Measurements from ENCODE around the gene ZNF382. TPM values are rescaled to one million over a fixed set of nuclear protein-coding genes. Genes with fewer than 3 reads are reported as not detected.
A peak's percentile ranks its signal among the peaks of the same experiment; 100 is the strongest.
"Not testable (repeated sequence)": the region's sequence is repeated elsewhere in the genome, so short reads cannot be mapped to it uniquely, and the experiment has no call there.

Gene ZNF382
- 7.9 TPM for polyA plus RNA-seq

DNA sequence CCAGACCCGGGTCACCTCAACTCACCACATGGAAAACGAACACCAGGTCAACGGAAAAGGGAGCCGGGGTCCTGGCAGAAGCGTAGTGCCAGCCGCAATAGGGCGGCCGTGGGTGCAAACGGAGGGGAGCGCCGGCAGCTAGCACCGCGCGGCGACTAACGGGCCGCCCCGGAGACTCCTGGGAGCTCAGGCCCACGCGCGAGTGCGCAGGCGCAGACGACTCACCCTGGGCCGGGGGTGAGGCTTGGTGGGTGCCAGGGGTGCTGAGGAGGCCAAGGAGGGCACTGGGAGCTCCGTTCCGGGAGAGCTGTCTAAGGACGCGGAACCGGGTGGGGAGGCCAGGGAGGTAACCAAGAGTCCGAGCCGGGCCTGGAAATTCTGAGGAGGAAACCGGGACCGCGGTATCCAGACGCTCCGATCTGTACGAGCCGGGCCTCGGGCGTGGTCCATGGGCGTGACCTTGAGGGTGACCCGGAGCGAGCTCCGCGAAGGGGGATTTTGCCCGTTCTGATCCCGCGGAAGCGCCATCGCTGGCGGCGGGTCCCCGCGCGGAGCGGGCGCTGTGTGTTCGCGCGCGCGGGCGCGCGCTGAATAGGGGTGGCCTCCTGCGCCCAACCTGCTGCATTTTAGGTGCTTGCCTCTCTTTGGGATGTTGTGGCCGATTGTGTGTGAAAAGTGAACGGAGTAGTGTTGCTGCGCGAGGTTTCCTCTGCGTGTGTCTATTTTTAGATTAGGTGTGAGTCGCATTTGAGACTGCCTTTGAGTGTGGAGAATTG is at the start of gene ZNF382:
Gene ZNF382 (plus strand): TSS at position 213 of the 776 bp plus-strand sequence. CDS start 4,602 bp downstream, outside the sequence.
- Mint-ChIP-seq H3K9me3 (peaks cover 3 to 18% (median 5%) of the 10 kb centered on the region in 3 donors), H3K4me1 (peaks cover 15 to 20% (median 18%) of the 10 kb centered on the region in 3 donors), H3K27me3 (no peaks in the 10 kb centered on the region), H3K4me3 (peak within 1 kb of the TSS; percentile 83 to 98 (median 91)), H3K27ac (peak within 1 kb of the TSS; percentile 94 to 99 (median 96)), H3K36me3 (peaks cover 11% of the 10 kb centered on the region)

DNA sequence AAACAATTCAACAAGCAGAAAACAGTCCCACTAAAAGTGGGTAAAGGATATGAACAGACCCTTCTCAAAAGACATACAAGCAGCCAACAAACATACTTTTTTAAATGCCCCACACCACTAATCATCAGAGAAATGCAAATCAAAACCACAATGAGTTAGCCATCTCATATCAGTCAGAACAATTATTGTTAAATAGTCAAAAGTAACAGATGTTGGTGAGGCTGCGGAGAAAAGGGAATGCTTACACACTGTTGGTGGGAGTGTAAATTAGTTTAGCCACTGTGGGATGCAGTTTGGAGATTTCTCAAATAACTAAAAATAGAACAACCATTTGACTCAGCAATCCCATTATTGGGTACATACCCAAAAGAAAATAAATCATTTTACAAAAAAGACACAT is 40.7 kb upstream of the ZNF382 start:
- Mint-ChIP-seq H3K36me3 (peaks cover 42% of the 10 kb centered on the region), H3K4me3 (peak overlapping the region in 1 of 4 donors; percentile 28), H3K9me3 (peaks cover 13 to 57% (median 39%) of the 10 kb centered on the region in 3 donors), H3K27me3 (no peaks in the 10 kb centered on the region), H3K4me1 (peaks cover 2 to 12% (median 12%) of the 10 kb centered on the region in 3 donors), H3K27ac (no peak overlapping the region)

DNA sequence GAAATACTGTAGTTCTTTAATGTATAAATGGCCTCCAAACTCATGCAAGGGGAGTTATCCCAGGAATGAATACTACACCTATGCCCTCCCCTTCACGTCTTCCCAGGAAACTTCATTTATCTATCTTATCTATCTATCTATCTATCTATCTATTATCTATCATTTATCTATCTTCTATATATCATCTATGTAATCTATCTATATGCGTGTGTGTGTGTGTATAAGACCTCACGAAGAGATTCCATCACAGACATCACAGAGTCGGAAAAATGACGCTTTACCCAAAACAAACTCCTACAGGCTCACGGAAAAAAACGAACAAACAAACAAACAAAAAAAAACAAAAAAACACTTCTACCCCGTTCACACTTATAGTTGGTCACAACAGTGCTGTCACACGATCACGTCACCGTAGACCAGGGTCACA is 32.5 kb upstream of the ZNF382 start:
- H3K9me3 Mint-ChIP-seq, result peaks cover 0 to 12% (median 3%) of the 10 kb centered on the region in 3 donors
- peaks cover 23 to 32% (median 30%) of the 10 kb centered on the region in 3 donors for H3K4me1 Mint-ChIP-seq
- no peaks in the 10 kb centered on the region for H3K27me3 Mint-ChIP-seq
- H3K4me3 Mint-ChIP-seq, result peak overlapping the region; percentile 88 to 98 (median 94)
- peaks cover 21% of the 10 kb centered on the region for H3K36me3 Mint-ChIP-seq
- peak overlapping the region; percentile 68 to 98 (median 97) for H3K27ac Mint-ChIP-seq

DNA sequence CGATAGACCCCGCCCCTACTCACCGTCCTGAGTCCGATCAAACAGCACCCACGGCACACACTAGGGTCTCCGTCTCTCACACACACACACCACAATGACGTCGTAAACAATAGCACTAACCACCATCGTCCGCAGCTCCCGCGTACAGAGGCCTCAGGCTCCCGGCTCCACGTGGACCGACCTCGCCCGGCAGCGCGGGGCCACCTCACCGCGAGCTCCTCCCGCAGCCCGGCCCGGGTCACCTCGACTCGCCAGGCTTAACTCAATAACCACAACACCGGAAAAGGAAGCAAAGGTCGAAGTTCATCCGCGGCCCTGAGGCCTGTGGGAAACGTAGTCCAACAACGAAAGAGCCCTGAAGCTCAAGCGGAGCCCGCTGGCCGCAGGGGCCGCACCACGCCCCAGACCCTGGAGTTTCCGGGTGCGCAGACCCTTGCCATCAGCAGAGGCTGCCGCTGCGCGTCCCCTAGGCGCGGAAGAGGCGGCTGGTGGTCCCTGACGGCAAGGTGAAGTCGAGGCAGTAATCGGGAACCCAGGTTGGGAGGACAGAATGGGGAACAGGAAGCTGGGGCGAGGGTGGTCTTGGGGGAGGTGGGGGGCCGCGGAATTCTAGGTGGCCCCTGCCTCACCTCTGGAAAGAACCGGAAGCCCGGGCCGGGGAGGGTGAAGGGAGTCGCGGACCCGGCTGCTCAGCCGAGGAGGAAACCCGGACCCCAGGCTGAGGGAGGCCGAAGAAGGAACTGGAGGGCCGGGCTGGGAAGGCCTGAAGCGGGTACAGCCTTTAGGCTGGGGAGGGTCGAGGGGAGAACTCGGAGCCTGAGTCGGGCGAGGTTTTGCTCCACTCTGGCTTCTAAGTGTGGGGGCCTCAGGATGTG is 31.9 kb upstream of the ZNF382 start, which contains the start of gene ZNF529:
Gene ZNF529 (minus strand): TSS at position 273 of the 875 bp plus-strand sequence. CDS start 946 bp downstream, outside the sequence.
- peaks cover 0 to 7% (median 3%) of the 10 kb centered on the region in 3 donors for H3K9me3 Mint-ChIP-seq
- H3K27ac Mint-ChIP-seq, result peak within 1 kb of the TSS; percentile 68 to 98 (median 97)
- H3K27me3 Mint-ChIP-seq, result no peaks in the 10 kb centered on the region
- H3K4me3 Mint-ChIP-seq, result peak within 1 kb of the TSS; percentile 88 to 98 (median 94)
- peaks cover 16% of the 10 kb centered on the region for H3K36me3 Mint-ChIP-seq
- H3K4me1 Mint-ChIP-seq, result peaks cover 23 to 31% (median 26%) of the 10 kb centered on the region in 3 donors

DNA sequence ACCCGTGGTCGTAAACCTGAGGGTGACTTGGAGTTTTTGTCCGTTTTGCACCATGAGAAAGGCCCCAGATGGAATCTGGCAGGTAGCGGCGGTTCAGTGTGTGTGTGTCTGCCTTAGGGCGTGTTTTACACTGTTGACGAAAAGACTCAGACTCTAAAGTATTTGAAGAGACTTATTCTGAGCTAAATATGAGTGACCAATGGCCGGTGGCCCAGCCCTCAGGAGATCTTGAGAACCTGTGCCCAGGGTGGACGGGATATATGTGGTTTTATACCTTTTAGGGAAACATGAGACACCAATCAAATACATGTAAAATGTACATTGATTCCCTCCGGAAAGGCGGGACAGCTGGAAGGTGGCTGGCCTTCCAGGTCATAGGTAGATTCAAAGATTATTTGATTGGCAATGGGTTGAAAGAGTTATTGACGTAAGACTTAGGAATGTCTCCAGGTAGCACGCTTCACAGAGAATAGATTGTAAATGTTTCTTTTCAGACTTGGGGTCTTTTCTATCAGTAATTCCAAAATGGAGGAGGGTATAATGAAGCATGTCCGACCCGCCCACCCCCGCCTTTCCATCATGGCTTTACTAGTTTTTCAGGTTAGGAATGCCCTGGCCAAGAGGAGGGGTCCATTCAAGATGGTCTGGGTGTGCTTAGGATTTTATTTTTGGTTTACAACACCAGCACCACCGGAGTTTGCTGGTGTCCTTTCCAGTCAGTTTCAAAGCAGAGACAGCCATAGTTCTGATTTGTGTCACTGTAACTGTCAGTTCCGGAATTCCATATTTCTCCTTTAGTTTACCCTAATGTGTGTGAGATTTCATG is 31.0 kb upstream of the ZNF382 start:
- H3K27ac Mint-ChIP-seq, result peak overlapping the region; percentile 80 to 97 (median 83)
- peaks cover 18% of the 10 kb centered on the region for H3K36me3 Mint-ChIP-seq
- H3K4me1 Mint-ChIP-seq, result peaks cover 23 to 31% (median 26%) of the 10 kb centered on the region in 3 donors
- H3K27me3 Mint-ChIP-seq, result no peaks in the 10 kb centered on the region
- peaks cover 0 to 5% (median 1%) of the 10 kb centered on the region in 3 donors for H3K9me3 Mint-ChIP-seq
- peak overlapping the region; percentile 88 to 98 (median 94) for H3K4me3 Mint-ChIP-seq

DNA sequence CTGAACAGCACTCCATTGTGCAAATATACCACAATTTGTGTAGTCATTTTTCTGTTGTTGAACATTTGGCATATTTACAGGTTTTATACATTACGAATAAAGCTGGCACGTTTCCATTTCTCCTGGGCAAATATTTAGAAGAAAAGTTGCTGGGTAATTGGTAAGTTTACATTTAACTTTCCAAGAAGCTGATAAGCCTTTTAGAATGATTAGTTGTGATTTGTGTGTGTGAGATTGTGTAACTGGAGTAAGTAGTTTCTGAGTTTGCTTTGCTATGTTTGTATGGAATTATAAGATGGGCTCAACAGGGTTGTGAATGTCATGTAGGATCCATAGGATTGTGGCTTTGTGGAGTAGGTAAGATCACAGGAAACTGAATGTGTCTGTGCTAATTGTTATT is 30.4 kb upstream of the ZNF382 start:
- no peaks in the 10 kb centered on the region for H3K27me3 Mint-ChIP-seq
- H3K4me3 Mint-ChIP-seq, result peak overlapping the region; percentile 88 to 98 (median 94)
- H3K36me3 Mint-ChIP-seq, result peaks cover 19% of the 10 kb centered on the region
- peaks cover 23 to 31% (median 26%) of the 10 kb centered on the region in 3 donors for H3K4me1 Mint-ChIP-seq
- H3K9me3 Mint-ChIP-seq, result peaks cover 0 to 6% (median 0%) of the 10 kb centered on the region in 3 donors
- H3K27ac Mint-ChIP-seq, result peak overlapping the region in 2 of 3 donors; percentile 80 to 83

DNA sequence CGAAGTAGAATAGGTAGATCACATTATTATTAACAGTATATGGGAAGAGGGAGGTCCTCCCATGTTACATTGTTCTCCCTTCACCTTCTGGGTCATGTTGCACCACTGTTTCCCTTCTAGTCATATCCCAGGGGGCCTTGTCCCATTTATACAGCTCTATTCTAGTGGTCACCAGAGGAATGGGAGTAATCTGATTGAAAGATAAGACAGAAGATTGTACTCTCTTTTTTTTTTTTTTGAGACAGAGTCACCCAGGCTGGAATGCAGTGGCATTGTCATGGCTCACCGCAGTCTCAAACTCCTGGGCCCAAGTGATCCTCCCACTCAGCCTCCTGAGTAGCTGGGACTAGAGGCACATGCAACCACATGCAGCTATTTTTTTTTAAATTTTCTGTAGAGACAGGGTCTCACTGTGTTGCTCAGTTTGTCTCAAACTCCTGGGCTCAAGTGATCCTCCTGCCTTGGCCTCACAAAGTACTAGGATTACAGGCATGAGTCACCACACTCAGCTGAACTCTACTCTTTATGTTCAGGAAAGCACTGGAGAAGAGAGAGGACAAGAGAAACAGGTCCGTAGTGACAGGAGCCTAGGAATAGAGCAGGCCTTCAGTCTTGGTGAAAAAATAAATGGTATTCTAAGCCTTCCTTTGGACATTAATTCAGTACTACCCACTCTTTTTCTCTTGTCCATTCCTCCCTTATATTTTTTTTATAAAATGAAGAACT is 27.7 kb upstream of the ZNF382 start:
- H3K4me1 Mint-ChIP-seq, result peaks cover 19 to 23% (median 20%) of the 10 kb centered on the region in 3 donors
- H3K9me3 Mint-ChIP-seq, result peaks cover 0 to 7% (median 6%) of the 10 kb centered on the region in 3 donors
- H3K27ac Mint-ChIP-seq, result no peak overlapping the region
- no peaks in the 10 kb centered on the region for H3K27me3 Mint-ChIP-seq
- peaks cover 19% of the 10 kb centered on the region for H3K36me3 Mint-ChIP-seq
- H3K4me3 Mint-ChIP-seq, result no peak overlapping the region

DNA sequence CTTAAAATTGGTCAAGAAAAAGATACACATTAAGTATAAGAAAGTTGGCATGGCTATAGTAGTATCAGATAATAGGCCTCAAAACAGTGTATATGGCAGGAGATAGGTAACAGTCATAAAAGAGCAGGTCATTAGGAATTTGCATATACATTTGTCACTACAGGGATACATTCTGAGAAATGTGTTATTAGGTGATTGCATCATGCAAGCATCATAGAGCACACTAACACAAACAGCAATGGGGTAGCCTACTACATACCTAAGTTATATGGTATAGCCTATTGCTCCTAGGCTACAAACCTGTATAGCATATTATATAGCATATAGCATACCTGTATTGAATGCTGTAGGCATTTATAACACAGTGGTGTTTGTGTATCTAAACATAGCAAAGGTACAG is 25.9 kb upstream of the ZNF382 start:
- Mint-ChIP-seq H3K27me3 (no peaks in the 10 kb centered on the region), H3K27ac (no peak overlapping the region), H3K4me1 (peaks cover 6 to 10% (median 8%) of the 10 kb centered on the region in 3 donors), H3K4me3 (peak overlapping the region in 1 of 4 donors; percentile 72), H3K9me3 (peaks cover 3 to 17% (median 6%) of the 10 kb centered on the region in 3 donors), H3K36me3 (peaks cover 27% of the 10 kb centered on the region)

DNA sequence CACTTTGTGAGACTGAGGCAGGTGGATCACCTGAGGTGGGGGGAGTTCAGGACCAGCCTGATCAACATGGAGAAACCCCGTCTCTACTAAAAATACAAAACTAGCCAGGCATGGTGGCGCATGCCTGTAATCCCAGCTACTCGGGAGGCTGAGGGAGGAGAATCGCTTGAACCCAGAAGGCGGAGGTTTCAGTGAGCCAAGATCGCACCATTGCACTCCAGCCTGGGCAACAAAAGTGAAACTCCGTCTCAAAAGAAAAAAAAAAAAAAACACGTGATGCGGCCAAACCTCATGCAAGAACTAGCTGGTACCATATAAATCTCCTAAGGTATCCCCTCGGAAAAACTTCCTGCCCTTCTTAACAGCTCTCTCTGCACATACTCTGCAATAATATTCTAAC is 2.4 kb upstream of the ZNF382 start:
- H3K27me3 Mint-ChIP-seq, H3K9me3 Mint-ChIP-seq: not testable (repeated sequence)
- peak overlapping the region in 2 of 3 donors; percentile 16 to 41 for H3K27ac Mint-ChIP-seq

DNA sequence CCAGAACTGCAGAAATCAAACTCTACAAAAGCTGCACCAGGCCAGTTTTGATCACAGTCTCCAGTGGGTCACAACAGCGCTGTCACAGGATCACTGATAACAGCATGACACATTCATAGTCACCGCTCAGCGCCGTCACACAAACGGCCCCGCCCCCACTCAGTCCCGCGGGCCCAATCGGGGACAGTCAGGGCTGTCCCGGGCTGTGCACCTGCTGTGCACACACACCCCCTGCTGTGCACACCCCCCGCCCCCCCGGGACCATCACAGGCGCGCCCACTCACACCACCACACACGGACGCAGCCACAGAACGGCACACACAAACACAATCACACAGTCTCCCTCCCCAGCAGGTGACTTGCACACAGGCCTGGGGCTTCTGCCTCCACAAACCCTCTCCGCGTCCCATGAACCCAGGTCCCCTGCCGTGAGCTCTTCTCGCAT is 435 bp upstream of the ZNF382 start:
- peaks cover 11% of the 10 kb centered on the region for H3K36me3 Mint-ChIP-seq
- H3K9me3 Mint-ChIP-seq, result peaks cover 3 to 18% (median 5%) of the 10 kb centered on the region in 3 donors
- no peaks in the 10 kb centered on the region for H3K27me3 Mint-ChIP-seq

More for the DNA sequence above, 2.4 kb upstream of the ZNF382 start:
- peak overlapping the region in 1 of 4 donors; percentile 30 for H3K4me3 Mint-ChIP-seq
- not testable (repeated sequence) for H3K36me3 Mint-ChIP-seq
- H3K4me1 Mint-ChIP-seq, result peaks cover 15 to 20% (median 18%) of the 10 kb centered on the region in 3 donors

DNA sequence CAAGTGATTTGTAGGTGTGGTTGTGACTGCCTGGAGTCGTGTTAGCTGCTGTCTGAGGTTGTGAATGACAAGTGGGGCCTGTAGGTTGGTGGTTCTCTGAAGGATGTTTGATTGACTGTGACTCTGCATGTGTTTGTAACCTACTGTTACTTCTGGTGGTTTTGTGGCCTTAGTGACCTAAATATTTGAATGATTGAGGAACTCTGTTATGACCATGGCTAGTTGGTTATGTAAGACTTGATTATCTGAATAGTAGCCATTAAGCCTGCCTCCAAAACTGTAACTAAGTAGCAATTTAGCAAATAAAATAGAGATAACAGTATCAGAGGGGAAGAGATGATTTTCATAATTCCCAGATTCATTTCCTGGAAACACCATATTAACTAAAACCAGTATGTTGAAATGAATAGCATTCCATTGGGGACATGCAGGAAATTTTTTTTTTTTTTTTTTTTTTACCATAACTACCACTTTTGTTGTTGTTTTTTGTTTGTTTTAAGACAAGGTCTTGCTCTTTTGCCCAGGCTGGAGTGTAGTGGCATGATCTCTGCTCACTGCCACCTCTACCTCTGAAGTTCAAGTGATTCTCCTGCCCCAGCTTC is 865 bp downstream of the ZNF382 start:
- no peaks in the 10 kb centered on the region for H3K27me3 Mint-ChIP-seq
- H3K9me3 Mint-ChIP-seq, result peaks cover 3 to 18% (median 7%) of the 10 kb centered on the region in 3 donors
- peak overlapping the region; percentile 83 to 98 (median 91) for H3K4me3 Mint-ChIP-seq
- peaks cover 14 to 20% (median 18%) of the 10 kb centered on the region in 3 donors for H3K4me1 Mint-ChIP-seq
- peaks cover 9% of the 10 kb centered on the region for H3K36me3 Mint-ChIP-seq
- peak overlapping the region; percentile 94 to 99 (median 96) for H3K27ac Mint-ChIP-seq

More for the DNA sequence above, 435 bp upstream of the ZNF382 start:
- Mint-ChIP-seq H3K27ac (peak overlapping the region; percentile 94 to 99 (median 96)), H3K4me3 (peak overlapping the region; percentile 83 to 98 (median 91)), H3K4me1 (peaks cover 15 to 20% (median 18%) of the 10 kb centered on the region in 3 donors)

DNA sequence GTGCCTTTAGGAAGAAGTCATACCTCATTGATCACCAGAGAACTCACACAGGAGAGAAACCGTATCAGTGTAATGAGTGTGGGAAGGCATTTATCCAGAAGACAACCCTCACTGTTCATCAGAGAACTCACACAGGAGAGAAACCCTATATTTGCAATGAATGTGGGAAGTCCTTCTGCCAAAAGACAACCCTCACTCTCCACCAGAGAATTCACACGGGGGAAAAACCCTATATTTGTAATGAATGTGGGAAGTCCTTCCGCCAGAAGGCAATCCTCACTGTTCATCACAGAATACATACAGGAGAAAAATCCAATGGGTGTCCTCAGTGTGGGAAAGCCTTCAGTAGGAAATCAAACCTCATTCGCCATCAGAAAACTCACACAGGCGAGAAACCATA is 21.9 kb downstream of the ZNF382 start:
- Mint-ChIP-seq H3K27me3 (no peaks in the 10 kb centered on the region), H3K4me1 (no peaks in the 10 kb centered on the region), H3K9me3 (peaks cover 17 to 45% (median 39%) of the 10 kb centered on the region in 3 donors), H3K4me3 (no peak overlapping the region), H3K36me3 (peaks cover 13% of the 10 kb centered on the region), H3K27ac (no peak overlapping the region)

DNA sequence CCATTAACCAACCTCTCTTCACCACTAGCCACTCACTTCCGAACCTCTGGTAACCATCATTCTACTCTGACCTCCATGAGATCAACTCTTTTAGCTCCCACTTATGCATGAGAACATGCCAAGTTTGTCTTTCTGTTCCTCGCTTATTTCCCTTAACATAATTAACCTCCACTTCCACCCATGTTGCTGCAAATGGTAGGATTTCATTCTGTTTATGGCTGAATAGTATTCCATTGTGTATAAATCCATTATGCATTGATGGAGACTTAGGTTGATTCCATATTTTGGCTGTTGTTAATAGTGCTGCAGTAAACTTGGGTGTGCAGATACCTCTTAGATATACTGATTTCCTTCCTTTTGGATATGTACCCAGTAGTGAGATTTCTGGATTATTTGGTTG is 30.2 kb downstream of the ZNF382 start:
- Mint-ChIP-seq H3K9me3 (peaks cover 14 to 44% (median 38%) of the 10 kb centered on the region in 3 donors), H3K36me3 (peaks cover 19% of the 10 kb centered on the region), H3K27me3 (no peaks in the 10 kb centered on the region), H3K4me3 (no peak overlapping the region), H3K27ac (no peak overlapping the region), H3K4me1 (no peaks in the 10 kb centered on the region)
